ENCODE measurements around the gene EPHA4.

Gene EPHA4

GRCh38 chr2:221407765-221408164 lies 164.3 kb downstream of the EPHA4 start:
- in situ Hi-C loops (cut with MboI; ENCODE audit: low pct_unique_long_range_greater_than_20kb, low sequenced_read_pairs, unreplicated experiment): no loop called here
- no peak for TF ChIP-seq CTCF (IDR thresholded peaks at IDR 0.05; ENCODE audit: extremely low read depth, insufficient read depth, missing control alignments)
- no peak for DNase-seq (ENCODE audit: low spot score)

GRCh38 chr2:221405521-221405920 lies 166.6 kb downstream of the EPHA4 start:
- in situ Hi-C loops (cut with MboI; ENCODE audit: low pct_unique_long_range_greater_than_20kb, low sequenced_read_pairs, unreplicated experiment): no loop called here
- no peak for TF ChIP-seq CTCF (IDR thresholded peaks at IDR 0.05; ENCODE audit: extremely low read depth, insufficient read depth, missing control alignments)
- no peak for DNase-seq (ENCODE audit: low spot score)

GRCh38 chr2:221402072-221402471 lies 170.0 kb downstream of the EPHA4 start:
- DNase-seq (ENCODE audit: low spot score): no peak
- no peak for TF ChIP-seq CTCF (IDR thresholded peaks at IDR 0.05; ENCODE audit: extremely low read depth, insufficient read depth, missing control alignments)
- in situ Hi-C loops (cut with MboI; ENCODE audit: low pct_unique_long_range_greater_than_20kb, low sequenced_read_pairs, unreplicated experiment): no loop called here

GRCh38 chr2:221400411-221400810 lies 171.7 kb downstream of the EPHA4 start:
- in situ Hi-C loops (cut with MboI; ENCODE audit: low pct_unique_long_range_greater_than_20kb, low sequenced_read_pairs, unreplicated experiment): no loop called here
- TF ChIP-seq CTCF (IDR thresholded peaks at IDR 0.05; ENCODE audit: extremely low read depth, insufficient read depth, missing control alignments): no peak
- no peak for DNase-seq (ENCODE audit: low spot score)

- in situ Hi-C loops (cut with MboI; ENCODE audit: low pct_unique_long_range_greater_than_20kb, low sequenced_read_pairs, unreplicated experiment): no loop called here
- DNase-seq (ENCODE audit: low spot score): no peak
- TF ChIP-seq CTCF (IDR thresholded peaks at IDR 0.05; ENCODE audit: extremely low read depth, insufficient read depth, missing control alignments): no peak
Observed at GRCh38 chr2:221399183-221399582, 172.9 kb downstream of the EPHA4 start.

- no peak for TF ChIP-seq CTCF (IDR thresholded peaks at IDR 0.05; ENCODE audit: extremely low read depth, insufficient read depth, missing control alignments)
- no peak for DNase-seq (ENCODE audit: low spot score)
- in situ Hi-C loops (cut with MboI; ENCODE audit: low pct_unique_long_range_greater_than_20kb, low sequenced_read_pairs, unreplicated experiment): no loop called here
Observed at GRCh38 chr2:221397187-221397586, 174.9 kb downstream of the EPHA4 start.

All from GM13977 (cell line).